H1 (cell line): Measurements from ENCODE around the gene PIK3CA. TPM values are rescaled to one million over a fixed set of nuclear protein-coding genes. Genes with fewer than 3 reads are reported as not detected.

Experiments used
- CTCF ChIA-PET: fragments of 300-600 bp; sonication (Branson Sonifier 250); formaldehyde crosslinking; loops from one replicate; lab custom pipeline; 2021; ENCODE audit not compliant: partially characterized antibody; lab: Charles Lee
- POLR2A ChIA-PET: fragments of 300-600 bp; sonication (Branson Sonifier 250); formaldehyde crosslinking; loops from one replicate; lab custom pipeline; 2021; ENCODE audit warnings: inconsistent platforms; ENCODE audit not compliant: partially characterized antibody; lab: Charles Lee
- DNase-seq, 2 experiments: peaks; one replicate each; pipeline versions ENCODE4 v3.0.0 to v3.0.0-alpha.2; 2010 to 2022; ENCODE audit warnings: low spot score in 2 of 2, low read depth in 1 of 2, mixed read lengths in 1 of 2
- FAIRE-seq: peaks from 2 replicates; lab custom pipeline; 2011; peaks lifted over from hg19 to GRCh38; lab: Jason Lieb, UNC
- H2AFZ ChIP-seq: 2 replicates; pipeline ENCODE4 v1.8.1; 2012; ENCODE audit warnings: low read length, inconsistent platforms
- H2AK5ac ChIP-seq: 2 replicates; pipeline ENCODE4 v1.6.1; 2013; ENCODE audit warnings: low read depth, low read length
- H2BK120ac ChIP-seq: replicated peaks from 2 replicates; pipeline ENCODE3; 2013; ENCODE audit warnings: low read depth, low read length, inconsistent platforms
- H2BK12ac ChIP-seq: 2 replicates; pipeline ENCODE4 v1.6.1; 2013; ENCODE audit warnings: low read depth, low read length
- H2BK15ac ChIP-seq: 2 replicates; pipeline ENCODE4 v1.6.1; 2013; ENCODE audit warnings: low read length
- H2BK20ac ChIP-seq: 2 replicates; pipeline ENCODE4 v1.6.1; 2013; ENCODE audit warnings: low read length
- H2BK5ac ChIP-seq: 2 replicates; pipeline ENCODE4 v1.6.1; 2013; ENCODE audit warnings: low read depth, low read length
- H3K14ac ChIP-seq: 2 replicates; pipeline ENCODE4 v1.6.1; 2013; ENCODE audit warnings: inconsistent platforms; ENCODE audit not compliant: insufficient read length
- H3K18ac ChIP-seq: 2 replicates; pipeline ENCODE4 v1.6.1; 2013; ENCODE audit warnings: low read length; ENCODE audit errors: extremely low read depth
- H3K23ac ChIP-seq: 2 replicates; pipeline ENCODE4 v1.6.1; 2013; ENCODE audit warnings: inconsistent platforms; ENCODE audit not compliant: insufficient read length
- H3K23me2 ChIP-seq: 2 replicates; pipeline ENCODE4 v1.6.1; 2013; ENCODE audit warnings: low read depth, low read length
- H3K27ac ChIP-seq: 2 replicates; pipeline ENCODE4 v1.6.1; 2011; ENCODE audit warnings: low read depth, low read length, inconsistent platforms
- H3K27me3 ChIP-seq, 4 experiments: replicated peaks in 1 of 4; 1 replicate in 1 of 4; 2 replicates in 3 of 4; pipeline versions ENCODE4 v1.6.1 to v1.8.1; 2011 to 2013; ENCODE audit warnings: low read length in 3 of 4, mild to moderate bottlenecking in 3 of 4, inconsistent platforms in 2 of 4, mixed read lengths in 2 of 4, moderate library complexity in 1 of 4; ENCODE audit not compliant: control insufficient read depth in 3 of 4, insufficient read depth in 3 of 4; ENCODE audit errors: extremely low read depth in 1 of 4
- H3K36me3 ChIP-seq, 4 experiments: 2 replicates each; pipeline versions ENCODE4 v1.6.1 to v1.8.1; 2011 to 2013; ENCODE audit warnings: mild to moderate bottlenecking in 4 of 4, low read length in 3 of 4, moderate library complexity in 2 of 4, control low read depth in 1 of 4, inconsistent platforms in 1 of 4; ENCODE audit not compliant: insufficient read depth in 4 of 4, control insufficient read depth in 2 of 4
- H3K4ac ChIP-seq: replicated peaks from 2 replicates; pipeline ENCODE3; 2013; ENCODE audit warnings: low read length, low read depth, mixed read lengths, inconsistent platforms; ENCODE audit not compliant: insufficient read length
- H3K4me1 ChIP-seq, 4 experiments: replicated peaks in 1 of 4; 1 replicate in 1 of 4; 2 replicates in 3 of 4; pipeline versions ENCODE4 v1.6.1 to v1.8.1; 2011 to 2013; ENCODE audit warnings: low read length in 3 of 4, inconsistent platforms in 2 of 4, mixed read lengths in 1 of 4; ENCODE audit not compliant: insufficient read depth in 4 of 4, control insufficient read depth in 3 of 4
- H3K4me2 ChIP-seq, 2 experiments: 2 replicates each; pipeline versions ENCODE4 v1.6.1 to v1.8.1; 2011 to 2013; ENCODE audit warnings: low read depth in 2 of 2, low read length in 2 of 2, control low read depth in 1 of 2, inconsistent platforms in 1 of 2, mild to moderate bottlenecking in 1 of 2; ENCODE audit not compliant: insufficient read depth in 1 of 2
- H3K4me3 ChIP-seq, 4 experiments: fragments of 200-600, 300-600 bp in 1 of 4; sonication (generic), shearing (Covaris generic), sonication (Bioruptor Twin) in 1 of 4; 2 replicates each; pipeline versions ENCODE4 v1.5.1 to v1.8.1; 2011 to 2016; ENCODE audit warnings: low read length in 4 of 4, low read depth in 3 of 4, control low read depth in 2 of 4, inconsistent platforms in 2 of 4, mild to moderate bottlenecking in 2 of 4, mixed read lengths in 1 of 4, moderate library complexity in 1 of 4; ENCODE audit not compliant: insufficient read depth in 2 of 4; ENCODE audit errors: extremely low read depth in 1 of 4
- H3K56ac ChIP-seq: replicated peaks from 2 replicates; pipeline ENCODE3; 2013; ENCODE audit warnings: low read depth, mild to moderate bottlenecking, mixed read lengths, low read length, inconsistent platforms; ENCODE audit not compliant: insufficient read length
- H3K79me1 ChIP-seq: 2 replicates; pipeline ENCODE4 v1.6.1; 2013; ENCODE audit warnings: low read depth, low read length, control low read depth
- H3K79me2 ChIP-seq, 2 experiments: 2 replicates each; pipeline versions ENCODE4 v1.6.1 to v1.8.1; 2012 to 2013; ENCODE audit warnings: low read length in 2 of 2, mild to moderate bottlenecking in 2 of 2, inconsistent platforms in 1 of 2; ENCODE audit not compliant: insufficient read depth in 2 of 2, control insufficient read depth in 1 of 2
- H3K9ac ChIP-seq, 4 experiments: replicated peaks in 1 of 4; 1 replicate in 1 of 4; 2 replicates in 3 of 4; pipeline versions ENCODE4 v1.6.1 to v1.8.1; 2011 to 2013; ENCODE audit warnings: low read depth in 3 of 4, low read length in 3 of 4, control low read depth in 2 of 4, mild to moderate bottlenecking in 2 of 4, moderate library complexity in 2 of 4, inconsistent platforms in 1 of 4; ENCODE audit errors: extremely low read depth in 1 of 4
- H3K9me3 ChIP-seq, 2 experiments: 2 replicates each; pipeline versions ENCODE4 v1.6.1 to v1.8.1; 2012 to 2013; ENCODE audit warnings: mild to moderate bottlenecking in 2 of 2, moderate library complexity in 2 of 2, control low read depth in 1 of 2, inconsistent platforms in 1 of 2, low read depth in 1 of 2, low read length in 1 of 2, mixed read lengths in 1 of 2; ENCODE audit not compliant: insufficient read depth in 2 of 2
- H4K20me1 ChIP-seq, 2 experiments: replicated peaks in 1 of 2; 2 replicates each; pipeline versions ENCODE3 to v1.8.1; 2011 to 2013; ENCODE audit warnings: inconsistent platforms in 2 of 2, low read length in 2 of 2, mild to moderate bottlenecking in 1 of 2; ENCODE audit not compliant: insufficient read depth in 2 of 2, control insufficient read depth in 1 of 2
- H4K5ac ChIP-seq: 2 replicates; pipeline ENCODE4 v1.6.1; 2013; ENCODE audit warnings: low read length, low read depth, mixed read lengths, inconsistent platforms; ENCODE audit not compliant: insufficient read length
- H4K8ac ChIP-seq: 2 replicates; pipeline ENCODE4 v1.8.0; 2013; ENCODE audit warnings: mild to moderate bottlenecking, moderate library complexity, low read length, inconsistent platforms; ENCODE audit not compliant: insufficient read depth; ENCODE audit errors: extremely low read depth
- H4K91ac ChIP-seq: replicated peaks from 2 replicates; pipeline ENCODE3; 2013; ENCODE audit warnings: low read length, mixed read lengths, inconsistent platforms; ENCODE audit not compliant: insufficient read length
- CBX8 ChIP-seq: fragments of 300-800, 300-1000 bp; sonication (generic); IDR thresholded peaks from 2 replicates; pipeline ENCODE4 v1.7.1; 2016; ENCODE audit warnings: low read depth, low read length, borderline replicate concordance
- CHD2 ChIP-seq: IDR thresholded peaks from 2 replicates; pipeline ENCODE4 v1.6.1; 2012; ENCODE audit warnings: low read length, improper control_type of control experiment
- JUND ChIP-seq: IDR thresholded peaks from 2 replicates; pipeline ENCODE4 v1.6.1; 2011; ENCODE audit warnings: mild to moderate bottlenecking, improper control_type of control experiment, low read length
- NANOG ChIP-seq: IDR thresholded peaks from 2 replicates; pipeline ENCODE4 v1.6.1; 2011; ENCODE audit warnings: low read length, low read depth, mild to moderate bottlenecking, inconsistent platforms; ENCODE audit not compliant: insufficient read depth, poor library complexity, severe bottlenecking
- PHF8 ChIP-seq: fragments of 200-600 bp; sonication (generic); conservative IDR thresholded peaks from 2 replicates; pipeline ENCODE4 v1.7.1; 2012; ENCODE audit warnings: low read depth, mild to moderate bottlenecking, inconsistent platforms, low read length, moderate library complexity
- POLR2AphosphoS5 ChIP-seq: IDR thresholded peaks from 2 replicates; pipeline ENCODE4 v1.6.1; 2011; ENCODE audit warnings: low read depth, low read length
- POU5F1 ChIP-seq: IDR thresholded peaks from 2 replicates; pipeline ENCODE4 v1.6.1; 2011; ENCODE audit warnings: low read depth, mild to moderate bottlenecking, low read length, moderate library complexity
- SAP30 ChIP-seq: fragments of 300-600 bp; sonication (generic); IDR thresholded peaks from 2 replicates; pipeline ENCODE4 v1.7.1; 2012; ENCODE audit warnings: low read length, moderate library complexity, mild to moderate bottlenecking, inconsistent platforms; ENCODE audit not compliant: insufficient read depth, insufficient replicate concordance
- SIN3A ChIP-seq, 2 experiments: IDR thresholded peaks in 1 of 2; conservative IDR thresholded peaks in 1 of 2; 2 replicates each; pipeline ENCODE4 v1.6.1; 2011 to 2012; ENCODE audit warnings: low read length in 2 of 2, improper control_type of control experiment in 1 of 2, low read depth in 1 of 2, mild to moderate bottlenecking in 1 of 2
- SRF ChIP-seq: IDR thresholded peaks from 2 replicates; pipeline ENCODE4 v1.6.1; 2011; ENCODE audit warnings: mild to moderate bottlenecking, low read depth, low read length, moderate library complexity
- TAF1 ChIP-seq: IDR thresholded peaks from 2 replicates; pipeline ENCODE4 v1.6.1; 2011; ENCODE audit warnings: mild to moderate bottlenecking, low read depth, low read length
- YY1 ChIP-seq: IDR thresholded peaks from 2 replicates; pipeline ENCODE4 v1.6.1; 2011; ENCODE audit warnings: low read depth, mild to moderate bottlenecking, low read length
- ZNF274 ChIP-seq: IDR thresholded peaks from 2 replicates; pipeline ENCODE4 v1.7.0; 2012; ENCODE audit warnings: low read length, borderline replicate concordance; ENCODE audit errors: extremely low read depth
- WGBS, 2 experiments: shearing (Covaris generic) in 1 of 2; methylation state at CpG; one replicate each; pipeline versions ENCODE4 v1.1.6 to v1.1.7; 2013 to 2015; ENCODE audit warnings: low lambda C conversion rate in 2 of 2, mixed read lengths in 2 of 2, inconsistent platforms in 1 of 2, low coverage in 1 of 2, missing lambda C conversion rate in 1 of 2; ENCODE audit not compliant: insufficient replicate concordance in 2 of 2, insufficient coverage in 1 of 2, insufficient read length in 1 of 2; ENCODE audit errors: extremely low coverage in 1 of 2, missing lambda C conversion rate in 1 of 2; 5-methylcytosine and 5-hydroxymethylcytosine counted together
- polyA plus RNA-seq, 7 experiments: library from polyadenylated mRNA; depleted of rRNA in 3 of 7; stranded (reverse) in 5 of 7; unstranded in 2 of 7; fragments of >200 nt in 5 of 7; fragments of 200-250 nt in 2 of 7; gene quantifications; 1 replicate in 5 of 7; 2 replicates in 1 of 7; 4 replicates in 1 of 7; pipeline versions ENCODE4 v1.2.1 to v1.2.3, GENCODE V29; 2011 to 2013; ENCODE audit warnings: missing spikeins in 2 of 7, mixed read lengths in 2 of 7
- total RNA-seq: library from RNA; stranded (reverse); fragmentation: NEBNext Ultra II Directional; extraction: Animal tissue kit (Norgen Biotek cat#: 25700); gene quantifications from 2 replicates; pipeline ENCODE4 v1.2.1, GENCODE V29; 2021

Gene PIK3CA
- total and polyA plus RNA-seq, 2 of the 8 experiments (the other 6 are each of a cell fraction or from before 2014, with no cell fraction given): 1.6 to 11.3 TPM

GRCh38 chr3:179250803-179251476 lies 102.8 kb downstream of the PIK3CA start, which contains the start of gene KCNMB3:
Gene KCNMB3 (minus strand): TSS chr3:179251114. CDS start chr3:179250990, 124 bp downstream.
- ChIA-PET CTCF (no interaction called here), POLR2A (no interaction called here)
- Histone ChIP-seq H3K23ac (no peak within 1 kb of the TSS), H3K4ac (no peak within 1 kb of the TSS), H3K9ac (no peak within 1 kb of the TSS), H3K79me1 (no peaks in the 10 kb centered on the region), H3K4me1 (no peaks in the 10 kb centered on the region), H3K36me3 (peaks cover 0 to 3% (median under 1%) of the 10 kb centered on the region in 4 experiments; a peak in 2 of 8 replicates), H4K8ac (no peak within 1 kb of the TSS), H3K27ac (no peak within 1 kb of the TSS), H2AFZ (no peak within 1 kb of the TSS), H2AK5ac (no peak within 1 kb of the TSS), H3K14ac (no peak within 1 kb of the TSS), H2BK5ac (no peak within 1 kb of the TSS), H4K91ac (no peak within 1 kb of the TSS), H4K20me1 (no peaks in the 10 kb centered on the region), H3K4me3 (no peak within 1 kb of the TSS), H2BK120ac (no peak within 1 kb of the TSS), H3K9me3 (no peaks in the 10 kb centered on the region), H2BK12ac (no peak within 1 kb of the TSS), H2BK15ac (no peak within 1 kb of the TSS), H4K5ac (no peak within 1 kb of the TSS), H3K56ac (no peak within 1 kb of the TSS), H3K27me3 (no peaks in the 10 kb centered on the region), H3K79me2 (no peaks in the 10 kb centered on the region), H2BK20ac (no peak within 1 kb of the TSS), H3K23me2 (no peaks in the 10 kb centered on the region), H3K18ac (no peak within 1 kb of the TSS), H3K4me2 (no peak within 1 kb of the TSS)
- DNase-seq (no peak), FAIRE-seq (no peak)
- 89% methylated on average over 6 of the region's 6 CpGs; no CpG with 5 or more reads in 1 of the 2 experiments for WGBS, 2 experiments
- TF ChIP-seq SAP30 (no peak), SIN3A (conservative IDR thresholded peaks at IDR 0.05 in 1 of 2, IDR thresholded peaks at IDR 0.05 in 1 of 2; ENCODE audit: low read depth in 1 of 2, low read length in 2 of 2) (no peak), TAF1 (no peak), JUND (no peak), POLR2AphosphoS5 (no peak), YY1 (no peak), POU5F1 (no peak), SRF (no peak), CHD2 (no peak), PHF8 (no peak), CBX8 (no peak), ZNF274 (no peak), NANOG (no peak)
